ENCODE results near the gene CDKAL1. TPM values are rescaled to one million over a fixed set of nuclear protein-coding genes. Genes with fewer than 3 reads are reported as not detected.

The CDKAL1 gene
- total RNA-seq, 4 donors from 2014 or later: 11.8 to 21.4 (median 13.8) TPM

GRCh38 chr6:21173678-21174077 lies 639.4 kb downstream of the CDKAL1 start:
- TF ChIP-seq CTCF (IDR thresholded peaks at IDR 0.05): no peak
- ATAC-seq (ENCODE audit: low FRiP score) (no peak), DNase-seq (ENCODE audit: low spot score) (no peak)

GRCh38 chr6:21176197-21176596 lies 641.9 kb downstream of the CDKAL1 start:
- DNase-seq (ENCODE audit: low spot score): no peak
- no peak for TF ChIP-seq CTCF (IDR thresholded peaks at IDR 0.05)

GRCh38 chr6:21180155-21180554 lies 645.9 kb downstream of the CDKAL1 start:
- TF ChIP-seq CTCF (IDR thresholded peaks at IDR 0.05): no peak
- DNase-seq (ENCODE audit: low spot score) (no peak), ATAC-seq (ENCODE audit: low FRiP score) (no peak)

More at GRCh38 chr6:21176197-21176596, 641.9 kb downstream of the CDKAL1 start:
- no peak for ATAC-seq (ENCODE audit: low FRiP score)

- TF ChIP-seq CTCF (IDR thresholded peaks at IDR 0.05): no peak
- DNase-seq (ENCODE audit: low spot score) (no peak), ATAC-seq (ENCODE audit: low FRiP score) (no peak)
These were observed 646.6 kb downstream of the CDKAL1 start for GRCh38 chr6:21180800-21181337.

GRCh38 chr6:21181866-21182265 lies 647.6 kb downstream of the CDKAL1 start:
- ATAC-seq (ENCODE audit: low FRiP score) (no peak), DNase-seq (ENCODE audit: low spot score) (no peak)
- TF ChIP-seq CTCF (IDR thresholded peaks at IDR 0.05): no peak

GRCh38 chr6:21182589-21182988 lies 648.3 kb downstream of the CDKAL1 start:
- DNase-seq (ENCODE audit: low spot score) (no peak), ATAC-seq (ENCODE audit: low FRiP score) (no peak)
- TF ChIP-seq CTCF (IDR thresholded peaks at IDR 0.05): no peak

- TF ChIP-seq CTCF (IDR thresholded peaks at IDR 0.05): no peak
- no peak for ATAC-seq (ENCODE audit: low FRiP score)
- DNase-seq (ENCODE audit: low spot score): no peak
These were observed 651.7 kb downstream of the CDKAL1 start for GRCh38 chr6:21185861-21186478.

All from omental fat pad (tissue), 4 donors.